Activated T-helper 9 cell treated with anti-CD3 and anti-CD28 coated beads, Interleukin-2, amount 50 U/mL, for 16 hours (primary cell): ENCODE results near the gene PDGFRB.
"Not testable (repeated sequence)": the region's sequence is repeated elsewhere in the genome, so short reads cannot be mapped to it uniquely, and the experiment has no call there.

ENCODE experiments used
- DNase-seq: peaks from one replicate; pipeline ENCODE4 v3.0.0-alpha.2; 2020; ENCODE audit warnings: low read depth

Gene PDGFRB

GRCh38 chr5:150113047-150113744 is 42.4 kb downstream of the PDGFRB start:
- no peak for DNase-seq

- no peak for DNase-seq
Measured at GRCh38 chr5:150112201-150113046, 43.2 kb downstream of the PDGFRB start.

GRCh38 chr5:150111122-150111521 is 44.5 kb downstream of the PDGFRB start:
- no peak for DNase-seq

GRCh38 chr5:150109921-150110320 is 45.7 kb downstream of the PDGFRB start:
- no peak for DNase-seq

DNA sequence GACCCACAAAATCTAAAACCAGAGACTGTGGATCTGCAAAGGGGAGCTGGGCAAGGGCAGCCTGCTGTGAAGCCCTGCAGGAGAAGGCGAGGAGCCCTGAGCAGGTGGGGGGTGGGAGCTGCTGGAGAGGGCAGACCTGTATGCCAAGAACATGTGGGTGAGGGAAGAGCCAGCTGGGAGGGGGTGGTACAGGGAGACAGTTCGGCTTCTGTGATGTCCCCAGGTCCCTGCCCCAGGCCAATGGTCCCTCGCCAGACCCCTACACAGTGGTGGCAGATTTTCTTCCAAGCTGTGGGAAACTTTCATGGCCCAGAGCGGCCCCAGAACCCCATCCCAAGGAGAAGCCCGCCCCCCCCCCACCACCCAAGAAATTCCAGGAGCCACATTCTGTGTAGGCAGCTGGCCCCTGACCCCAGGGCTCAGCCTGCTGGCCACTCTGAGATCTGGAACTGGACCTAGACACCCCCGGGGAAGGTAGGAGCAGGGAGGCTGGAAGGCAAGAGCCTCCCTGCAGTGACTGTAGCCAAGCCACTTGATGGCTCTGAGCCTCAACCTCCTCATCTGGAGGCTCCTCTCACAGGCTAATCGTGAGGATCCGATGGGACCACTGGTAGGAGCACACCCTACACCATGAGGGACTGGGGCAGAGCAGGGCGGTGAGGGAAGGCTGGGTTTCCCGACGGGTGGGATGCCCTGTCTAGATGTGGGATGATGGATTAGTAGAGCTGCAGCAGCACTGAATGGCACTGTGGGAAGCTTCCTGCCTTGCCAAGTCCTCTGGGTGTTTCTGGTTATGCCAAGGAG is 46.7 kb downstream of the PDGFRB start:
- DNase-seq = no peak

- DNase-seq = no peak
Measured at GRCh38 chr5:150107909-150108447, 47.7 kb downstream of the PDGFRB start.

GRCh38 chr5:150106674-150107426 is 48.8 kb downstream of the PDGFRB start:
- DNase-seq = no peak

DNA sequence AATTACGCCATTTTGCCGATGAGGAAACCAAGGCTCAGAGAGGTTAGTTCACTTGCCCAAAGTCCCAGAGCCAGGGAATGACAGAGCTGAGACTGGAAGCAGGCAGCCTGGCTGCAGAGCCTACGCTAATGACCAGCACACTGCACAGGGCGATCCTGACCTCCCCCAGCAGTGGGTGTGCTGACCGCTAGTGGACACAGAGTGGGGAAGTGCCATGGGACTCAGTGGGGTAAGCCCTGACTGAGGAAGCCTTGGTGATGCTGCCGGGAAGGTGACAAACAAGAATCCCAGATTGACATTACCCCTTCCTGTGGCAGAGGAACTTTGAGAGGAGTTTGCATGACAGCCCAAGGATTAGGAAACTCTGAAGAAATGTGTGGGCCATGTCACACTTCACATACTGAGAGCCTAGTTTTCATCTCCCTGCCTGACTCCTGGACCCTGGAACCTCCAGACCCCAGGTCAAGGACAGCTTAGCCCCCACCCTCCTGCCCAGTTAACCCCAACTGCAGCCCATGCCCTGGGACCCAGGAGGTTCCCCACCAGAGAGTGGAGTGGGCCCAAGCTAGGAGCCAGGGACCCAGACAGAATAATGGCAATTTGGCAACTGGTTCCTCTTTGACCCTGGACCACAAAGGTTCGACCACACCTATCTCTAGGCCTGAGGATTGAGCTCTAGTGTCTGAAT is 49.6 kb downstream of the PDGFRB start:
- no peak for DNase-seq

DNA sequence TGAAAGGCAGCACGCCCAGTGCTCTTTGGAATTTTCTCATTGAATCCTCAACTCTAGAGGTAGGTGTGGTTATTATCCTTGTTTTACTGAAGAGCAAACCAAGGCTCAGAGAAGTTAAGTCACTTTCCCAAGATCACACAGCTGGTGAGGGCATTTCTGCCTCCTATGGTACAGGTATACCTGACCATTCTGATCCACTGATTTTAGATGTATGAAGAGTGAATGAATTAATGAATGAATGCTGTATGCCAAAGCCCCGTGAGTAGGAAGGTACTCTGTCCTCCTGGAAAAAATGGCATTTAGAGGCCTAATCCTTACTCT is 51.1 kb downstream of the PDGFRB start:
- no peak for DNase-seq

- no peak for DNase-seq
Measured at GRCh38 chr5:150103678-150104549, 51.7 kb downstream of the PDGFRB start.

DNA sequence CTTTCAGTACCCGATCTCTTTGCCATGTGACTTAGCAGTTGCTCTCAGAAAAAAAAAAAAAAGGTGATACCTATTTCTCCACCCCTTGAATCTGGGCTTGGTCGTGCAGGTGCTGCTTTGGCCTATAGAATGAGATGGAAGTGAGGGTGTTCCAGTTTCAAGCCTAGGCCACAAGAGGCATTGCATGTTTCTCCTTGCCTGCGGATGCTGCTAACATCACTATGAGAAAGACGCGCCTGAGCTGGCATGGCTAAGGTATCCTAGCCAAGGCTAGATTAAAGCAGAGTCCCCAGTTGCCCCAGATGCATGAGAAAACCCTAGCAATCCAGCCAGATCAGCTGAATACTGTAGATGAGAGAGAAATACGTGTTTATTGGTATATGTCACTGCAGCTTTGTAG is 54.6 kb downstream of the PDGFRB start:
- DNase-seq = no peak

- DNase-seq = no peak
Measured at GRCh38 chr5:150097152-150097551, 58.5 kb downstream of the PDGFRB start.

DNA sequence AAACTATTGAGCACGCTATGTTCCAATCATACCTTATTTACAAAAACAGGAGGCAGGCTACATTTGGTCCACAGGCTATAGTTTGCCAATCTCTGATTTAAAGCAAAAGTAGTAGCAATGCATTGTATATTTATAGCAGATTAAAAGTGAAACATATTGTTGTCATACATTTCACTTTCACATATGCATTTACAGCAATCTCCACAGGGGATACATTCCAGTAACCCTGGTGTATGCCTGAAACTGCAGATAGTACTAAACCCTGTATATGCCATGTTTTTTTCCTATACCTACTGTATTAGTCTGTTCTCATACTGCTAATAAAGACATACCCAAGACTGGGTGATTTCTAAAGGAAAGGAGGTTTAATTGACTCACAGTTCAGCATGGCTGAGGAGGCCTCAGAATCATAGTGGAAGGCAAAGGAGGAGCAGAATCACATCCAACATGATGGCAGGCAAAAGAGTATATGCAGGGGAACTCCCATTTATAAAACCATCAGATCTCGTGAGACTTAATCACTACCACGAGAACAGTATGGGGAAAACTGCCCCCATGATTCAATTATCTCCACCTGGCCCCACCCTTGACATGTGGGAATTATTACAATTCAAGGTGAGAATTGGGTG is 63.4 kb downstream of the PDGFRB start:
- DNase-seq = no peak

DNA sequence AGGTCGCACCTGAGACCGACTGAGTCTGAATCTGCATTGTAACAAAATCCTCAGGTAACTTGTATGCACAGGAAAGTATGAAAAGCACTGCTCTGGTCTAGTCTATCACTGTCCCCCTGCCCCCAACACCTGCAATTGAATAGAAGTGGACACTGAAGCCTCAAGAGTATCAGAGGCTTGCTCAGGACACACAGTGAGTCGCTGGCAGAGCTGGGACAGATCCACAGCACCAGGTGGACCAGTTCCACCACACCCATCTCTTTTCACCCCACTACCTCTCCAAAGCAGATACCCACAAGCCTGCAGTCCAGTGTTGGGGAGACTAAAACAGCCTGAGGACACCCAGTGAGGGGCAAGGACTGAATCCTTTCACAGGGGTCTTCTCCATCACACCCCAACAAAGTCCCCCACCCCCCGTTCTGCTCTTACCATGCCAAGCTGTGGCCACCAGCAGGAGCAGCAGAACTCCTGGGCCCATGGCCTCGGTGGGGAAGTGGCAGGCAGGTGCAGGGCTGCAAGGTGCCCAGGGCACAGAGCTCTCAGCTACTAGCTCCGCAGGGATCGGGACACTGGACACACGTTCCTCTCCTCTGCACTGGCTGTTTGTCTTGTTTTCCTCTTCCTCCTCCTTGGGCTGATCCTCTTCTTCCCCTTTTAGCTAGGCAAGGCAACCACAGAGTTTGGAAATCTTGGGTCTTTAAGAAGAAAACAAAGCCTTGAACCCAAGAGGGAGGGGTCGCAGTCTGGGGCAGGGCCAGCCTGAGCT is 69.5 kb downstream of the PDGFRB start, which contains the start of gene CSF1R:
Gene CSF1R (minus strand): TSS at position 605 of the 766 bp plus-strand sequence. CDS start 127 bp downstream, at position 478.
- DNase-seq = no peak

- DNase-seq = no peak
Measured at GRCh38 chr5:150085191-150085912, 70.3 kb downstream of the PDGFRB start.

GRCh38 chr5:150084754-150085153 is 70.9 kb downstream of the PDGFRB start:
- not testable (repeated sequence) for DNase-seq

DNA sequence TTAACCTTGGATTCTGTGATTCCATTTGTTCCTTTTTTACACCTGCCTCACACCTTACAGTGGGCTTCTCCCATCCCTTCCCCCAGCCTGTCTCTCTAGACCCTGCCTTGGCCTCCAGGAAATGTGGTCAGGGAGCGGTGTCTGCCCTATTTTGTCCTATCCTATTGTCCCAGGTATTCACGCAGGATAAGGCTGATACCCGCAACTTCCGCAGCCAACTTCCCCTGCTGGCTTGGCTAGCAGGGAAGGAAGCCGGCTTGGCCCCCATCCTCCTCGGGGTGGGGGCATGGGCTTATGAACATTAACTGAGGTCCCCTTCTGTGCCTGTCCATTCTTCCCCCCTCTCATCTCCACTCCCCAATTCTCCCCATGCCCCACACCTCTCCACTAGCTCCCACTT is 72.8 kb downstream of the PDGFRB start:
- DNase-seq = no peak

DNA sequence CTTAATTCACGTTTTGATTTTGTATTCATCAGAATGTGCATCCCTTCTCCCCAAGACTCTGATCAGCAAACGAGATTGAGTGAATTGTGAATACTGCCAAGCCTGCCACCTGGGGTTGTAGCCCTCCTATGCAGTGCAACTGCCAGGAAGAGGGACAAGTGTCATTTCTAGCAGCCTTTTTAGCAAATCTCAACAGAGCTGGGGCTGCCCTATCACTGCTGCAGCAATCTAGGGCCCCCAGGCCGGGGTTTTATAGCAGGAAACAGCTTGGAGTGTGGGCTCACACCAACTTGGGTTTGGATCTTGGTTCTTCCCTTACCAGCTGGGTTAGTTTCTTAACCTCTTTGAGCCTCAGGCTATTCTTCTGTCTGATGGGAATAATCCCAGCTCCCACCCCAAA is 73.3 kb downstream of the PDGFRB start:
- no peak for DNase-seq
